ENCODE data around the gene ADI1. TPM values are rescaled to one million over a fixed set of nuclear protein-coding genes. Genes with fewer than 3 reads are reported as not detected.
"Not testable (repeated sequence)": the region's sequence is repeated elsewhere in the genome, so short reads cannot be mapped to it uniquely, and the experiment has no call there.

The ADI1 gene
- total and polyA plus RNA-seq, 12 donors = 50.0 to 160 (median 103) TPM

DNA sequence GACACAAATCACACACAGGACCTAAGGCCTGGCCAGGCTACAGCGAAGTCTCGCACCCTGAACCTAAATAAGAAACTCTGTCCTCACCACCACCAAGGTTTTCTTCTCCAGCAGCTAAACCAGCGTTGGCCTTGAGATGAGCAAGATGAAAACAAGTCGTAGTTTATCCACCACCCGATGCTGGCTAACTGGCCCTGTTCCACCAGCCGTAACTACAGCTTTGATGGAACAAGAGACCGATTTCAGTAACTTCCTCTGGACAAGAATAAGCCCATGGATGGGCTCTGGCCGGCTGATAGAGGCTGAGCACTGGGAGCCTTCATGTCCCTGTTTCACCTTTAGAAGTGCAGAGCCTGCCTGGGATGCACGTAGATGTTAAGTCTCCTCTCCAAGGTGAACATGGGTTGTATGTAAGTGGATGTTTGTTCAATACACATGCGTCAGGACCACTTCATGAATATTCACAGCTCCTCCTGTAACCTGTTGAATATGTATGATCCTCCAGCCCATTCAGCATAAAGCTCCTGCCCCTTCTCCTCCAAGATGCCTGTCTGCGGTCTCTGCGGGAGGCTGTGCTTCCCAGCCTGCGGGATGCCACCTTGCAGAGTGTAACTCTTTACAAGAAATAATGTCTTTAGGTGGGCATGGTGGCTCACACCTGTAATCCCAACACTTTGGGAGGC lies 24.2 kb downstream of the ADI1 start:
- Histone ChIP-seq H3K4me3 (no peak overlapping the region), H3K36me3 (replicated peaks in 1 of 2) (peaks cover 0 to 30% of the 10 kb centered on the region in 2 donors), H3K27me3 (no peaks in the 10 kb centered on the region), H3K9me3 (replicated peaks in 1 of 3) (no peaks in the 10 kb centered on the region), H3K4me1 (replicated peaks in 1 of 2) (peaks cover 0 to 9% of the 10 kb centered on the region in 2 donors), H3K27ac (no peak overlapping the region)
- TF ChIP-seq POLR2A (IDR thresholded peaks at IDR 0.05) = no peak
- TF ChIP-seq CTCF (IDR thresholded peaks at IDR 0.05) = no peak
- 69 to 82% (median 81%) methylated on average over 10 to 13 of the region's 13 CpGs for WGBS, 4 donors
- intact Hi-C loops (cut with DNase I) = no loop called here
- DNase-seq = peak in 1 of 7 donors; percentile 49

GRCh38 chr2:3493615-3494007 lies 25.7 kb downstream of the ADI1 start:
- peaks cover 0 to 9% of the 10 kb centered on the region in 2 donors for H3K4me1 ChIP-seq (replicated peaks in 1 of 2)
- no peaks in the 10 kb centered on the region for H3K9me3 ChIP-seq (replicated peaks in 1 of 3)
- H3K27me3 ChIP-seq = no peaks in the 10 kb centered on the region
- TF ChIP-seq CTCF (IDR thresholded peaks at IDR 0.05) (no peak), POLR2A (IDR thresholded peaks at IDR 0.05) (peak in 1 of 2 donors; percentile 52)
- WGBS, 4 donors = 24 to 28% (median 27%) methylated on average over 10 of the region's 10 CpGs
- intact Hi-C loops (cut with DNase I) = no loop called here
- H3K27ac ChIP-seq = peak overlapping the region in 4 of 5 donors; percentile 15 to 79 (median 40)
- peak; percentile 59 to 90 (median 78) for DNase-seq
- H3K4me3 ChIP-seq = peak overlapping the region in 2 of 4 donors; percentile 2 to 43
- H3K36me3 ChIP-seq (replicated peaks in 1 of 2) = peaks cover 0 to 17% of the 10 kb centered on the region in 2 donors

DNA sequence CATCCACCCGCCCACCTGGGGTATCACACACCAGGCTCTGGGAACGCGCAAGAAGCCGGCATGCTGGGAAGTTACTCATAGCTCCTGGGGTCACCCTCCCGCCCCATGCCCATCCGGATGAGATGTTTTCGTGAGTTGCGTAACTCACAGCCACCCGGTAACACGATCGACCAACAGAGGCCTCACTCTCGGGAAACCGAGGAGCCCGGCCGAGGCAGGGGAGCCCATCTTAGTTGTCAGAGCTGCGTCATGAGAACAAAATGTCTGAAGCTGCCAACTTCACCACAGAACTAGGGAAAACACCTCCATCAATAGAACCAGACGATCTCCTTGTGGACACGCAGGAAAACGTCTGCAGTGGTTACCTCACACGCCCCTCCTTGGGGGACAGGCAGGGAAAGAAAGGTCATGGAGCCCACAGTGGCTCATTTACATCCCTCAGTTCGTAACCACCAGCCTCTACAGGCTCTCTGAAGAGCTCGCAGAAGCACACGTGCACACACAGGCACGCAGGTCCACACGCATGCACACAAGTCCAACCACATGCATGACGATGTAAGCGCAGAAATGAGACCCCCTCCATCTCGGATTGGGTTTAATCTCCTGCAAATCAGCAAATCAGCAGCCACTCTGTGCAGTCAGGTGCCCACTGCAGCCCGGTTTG lies 26.2 kb downstream of the ADI1 start:
- H3K36me3 ChIP-seq (replicated peaks in 1 of 2) = peaks cover 0 to 12% of the 10 kb centered on the region in 2 donors
- TF ChIP-seq POLR2A (IDR thresholded peaks at IDR 0.05) (no peak), CTCF (IDR thresholded peaks at IDR 0.05) (no peak)
- no peaks in the 10 kb centered on the region for H3K9me3 ChIP-seq (replicated peaks in 1 of 3)
- DNase-seq = peak in 5 of 7 donors; percentile 34 to 71 (median 53)
- peak overlapping the region in 4 of 5 donors; percentile 15 to 79 (median 40) for H3K27ac ChIP-seq
- H3K27me3 ChIP-seq = no peaks in the 10 kb centered on the region
- intact Hi-C loops (cut with DNase I) = no loop called here
- 56 to 73% (median 62%) methylated on average over 27 to 29 of the region's 29 CpGs for WGBS, 4 donors
- H3K4me1 ChIP-seq (replicated peaks in 1 of 2) = peaks cover 0 to 9% of the 10 kb centered on the region in 2 donors
- H3K4me3 ChIP-seq = peak overlapping the region in 1 of 4 donors; percentile 43

DNA sequence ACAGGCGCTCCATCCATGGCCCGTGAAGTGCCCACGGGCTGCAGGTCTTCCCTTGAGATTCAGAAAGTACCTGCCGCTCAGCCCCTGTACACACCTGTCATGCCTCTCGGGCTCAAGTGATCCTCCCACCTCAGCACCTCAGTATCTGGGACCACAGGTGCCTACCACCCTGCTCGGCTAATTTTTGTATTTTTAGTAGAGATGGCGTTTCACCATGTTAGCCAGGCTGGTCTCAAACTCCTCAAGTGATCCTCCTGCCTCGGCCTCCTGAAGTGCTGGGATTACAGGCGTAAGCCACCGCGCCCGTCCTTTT lies 26.9 kb downstream of the ADI1 start:
- peak overlapping the region in 1 of 5 donors; percentile 79 for H3K27ac ChIP-seq
- H3K4me1 ChIP-seq (replicated peaks in 1 of 2); intact Hi-C loops (cut with DNase I); H3K4me3 ChIP-seq; H3K27me3 ChIP-seq; H3K36me3 ChIP-seq (replicated peaks in 1 of 2); H3K9me3 ChIP-seq (replicated peaks in 1 of 3); DNase-seq: not testable (repeated sequence)
- 85 to 90% (median 88%) methylated on average over 10 to 12 of the region's 12 CpGs for WGBS, 4 donors

All from adrenal gland (tissue), 12 donors.